GM12874 (cell line): ENCODE measurements around the gene FAM111B.

Experiments
- TF ChIP-seq, protein P1 (sequence below): IDR thresholded peaks from 2 replicates; pipeline ENCODE4 v1.5.1; 2011; ENCODE audit warnings: low read depth, mild to moderate bottlenecking, control low read depth, low read length, moderate library complexity; ENCODE audit not compliant: insufficient read depth

FAM111B gene

DNA sequence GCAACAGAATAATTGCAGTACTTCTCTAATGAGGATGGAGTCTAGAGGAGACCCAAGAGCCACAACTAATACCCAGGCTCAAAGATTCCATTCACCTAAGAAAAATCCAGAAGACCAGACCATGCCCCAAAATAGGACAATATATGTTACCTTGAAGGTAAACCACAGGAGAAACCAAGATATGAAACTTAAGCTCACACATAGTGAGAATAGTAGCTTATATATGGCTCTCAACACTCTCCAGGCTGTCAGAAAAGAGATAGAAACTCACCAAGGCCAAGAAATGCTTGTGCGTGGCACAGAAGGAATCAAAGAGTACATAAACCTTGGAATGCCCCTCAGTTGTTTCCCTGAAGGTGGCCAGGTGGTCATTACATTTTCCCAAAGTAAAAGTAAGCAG lies 44.7 kb downstream of the FAM111B start:
- TF ChIP-seq, protein P1, sequence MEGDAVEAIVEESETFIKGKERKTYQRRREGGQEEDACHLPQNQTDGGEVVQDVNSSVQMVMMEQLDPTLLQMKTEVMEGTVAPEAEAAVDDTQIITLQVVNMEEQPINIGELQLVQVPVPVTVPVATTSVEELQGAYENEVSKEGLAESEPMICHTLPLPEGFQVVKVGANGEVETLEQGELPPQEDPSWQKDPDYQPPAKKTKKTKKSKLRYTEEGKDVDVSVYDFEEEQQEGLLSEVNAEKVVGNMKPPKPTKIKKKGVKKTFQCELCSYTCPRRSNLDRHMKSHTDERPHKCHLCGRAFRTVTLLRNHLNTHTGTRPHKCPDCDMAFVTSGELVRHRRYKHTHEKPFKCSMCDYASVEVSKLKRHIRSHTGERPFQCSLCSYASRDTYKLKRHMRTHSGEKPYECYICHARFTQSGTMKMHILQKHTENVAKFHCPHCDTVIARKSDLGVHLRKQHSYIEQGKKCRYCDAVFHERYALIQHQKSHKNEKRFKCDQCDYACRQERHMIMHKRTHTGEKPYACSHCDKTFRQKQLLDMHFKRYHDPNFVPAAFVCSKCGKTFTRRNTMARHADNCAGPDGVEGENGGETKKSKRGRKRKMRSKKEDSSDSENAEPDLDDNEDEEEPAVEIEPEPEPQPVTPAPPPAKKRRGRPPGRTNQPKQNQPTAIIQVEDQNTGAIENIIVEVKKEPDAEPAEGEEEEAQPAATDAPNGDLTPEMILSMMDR: no peak

DNA sequence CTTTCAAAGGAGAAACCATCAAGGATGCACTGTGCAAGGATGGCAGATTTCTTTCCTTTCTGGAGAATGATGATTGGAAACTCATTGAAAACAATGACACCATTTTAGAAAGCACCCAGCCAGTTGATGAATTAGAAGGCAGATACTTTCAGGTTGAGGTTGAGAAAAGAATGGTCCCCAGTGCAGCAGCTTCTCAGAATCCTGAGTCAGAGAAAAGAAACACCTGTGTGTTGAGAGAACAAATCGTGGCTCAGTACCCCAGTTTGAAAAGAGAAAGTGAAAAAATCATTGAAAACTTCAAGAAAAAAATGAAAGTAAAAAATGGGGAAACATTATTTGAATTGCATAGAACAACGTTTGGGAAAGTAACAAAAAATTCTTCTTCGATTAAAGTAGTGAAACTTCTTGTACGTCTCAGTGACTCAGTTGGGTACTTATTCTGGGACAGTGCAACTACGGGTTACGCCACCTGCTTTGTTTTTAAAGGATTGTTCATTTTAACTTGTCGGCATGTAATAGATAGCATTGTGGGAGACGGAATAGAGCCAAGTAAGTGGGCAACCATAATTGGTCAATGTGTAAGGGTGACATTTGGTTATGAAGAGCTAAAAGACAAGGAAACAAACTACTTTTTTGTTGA lies 45.4 kb downstream of the FAM111B start:
- TF ChIP-seq, protein P1: no peak

DNA sequence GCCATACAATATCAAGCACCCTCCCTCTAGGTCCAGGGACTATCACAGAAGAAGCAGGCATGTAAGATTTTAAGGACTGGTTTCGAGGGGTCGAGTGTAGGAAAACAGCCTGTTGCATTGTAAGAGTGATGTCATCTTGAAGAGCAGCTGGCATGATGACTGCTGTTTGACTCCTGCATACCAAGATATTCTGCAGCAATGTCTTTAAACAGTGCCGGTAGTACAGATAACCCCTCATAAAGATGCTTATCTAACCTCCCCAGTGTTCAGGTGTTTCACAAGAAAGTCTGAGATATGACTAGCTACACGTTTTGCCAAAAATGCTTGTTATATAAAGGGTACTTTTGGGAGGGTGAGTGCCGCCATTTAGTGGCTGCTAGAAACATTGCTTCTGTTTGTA lies 47.6 kb downstream of the FAM111B start:
- TF ChIP-seq, protein P1: no peak

DNA sequence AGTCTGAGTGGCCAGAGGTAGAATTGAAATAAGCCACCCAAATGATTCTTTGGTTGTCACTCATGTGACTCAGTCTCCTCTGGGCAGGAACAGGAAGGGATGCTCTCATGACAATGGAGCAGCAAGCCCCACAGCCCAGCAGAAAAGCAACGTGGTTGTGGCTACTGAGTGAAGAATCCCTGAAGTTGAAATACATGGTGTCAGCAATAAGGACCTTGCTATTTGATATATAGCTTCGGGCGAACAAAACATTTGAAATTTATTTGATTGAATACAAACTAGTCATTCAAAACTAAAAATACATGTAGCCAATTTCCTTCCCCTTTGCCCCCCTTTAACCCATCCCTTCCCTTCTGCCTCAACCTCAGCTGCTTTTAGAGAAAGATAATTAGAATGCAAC lies 50.4 kb downstream of the FAM111B start:
- TF ChIP-seq, protein P1: no peak

DNA sequence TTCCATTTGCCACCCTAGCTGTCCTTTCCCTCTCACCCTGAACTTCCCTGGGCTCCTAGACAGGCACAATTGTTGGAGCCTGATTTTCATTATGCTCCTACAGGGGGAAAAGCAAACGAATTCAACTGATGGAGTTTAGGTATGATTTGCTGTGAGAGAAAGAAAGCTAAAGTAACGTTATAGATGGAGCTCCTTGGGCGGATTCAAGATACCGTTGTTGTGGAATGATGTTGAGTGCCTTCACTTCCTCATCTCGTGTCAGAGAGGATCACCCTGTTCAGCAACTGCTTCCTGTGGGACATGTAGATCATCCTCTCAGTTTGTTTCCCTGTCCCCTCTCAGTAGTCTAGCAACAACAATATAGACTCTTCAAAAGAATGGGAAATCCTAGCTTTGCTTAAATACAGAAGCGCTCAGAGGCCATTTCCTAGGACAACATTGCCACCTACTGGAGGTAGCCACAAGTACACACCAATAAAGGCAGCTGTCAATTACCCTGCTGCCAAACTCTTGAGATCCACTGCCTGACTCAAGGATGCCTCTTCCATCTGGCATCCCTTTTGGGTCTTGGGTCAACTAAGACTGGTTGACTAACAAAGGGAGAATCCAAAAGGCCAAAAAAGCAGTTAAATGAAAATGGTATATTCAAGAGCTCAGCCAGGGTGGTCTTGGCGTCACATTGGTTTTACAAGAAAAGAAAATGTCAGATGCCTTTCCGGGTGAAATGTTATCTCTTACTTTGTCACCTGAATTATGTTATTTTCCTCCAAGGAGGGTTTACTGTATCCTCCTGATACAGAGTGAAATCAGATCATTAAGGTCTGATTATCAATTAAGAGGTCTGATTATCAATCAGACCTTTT lies 51.4 kb downstream of the FAM111B start:
- TF ChIP-seq, protein P1: peak; percentile 73

DNA sequence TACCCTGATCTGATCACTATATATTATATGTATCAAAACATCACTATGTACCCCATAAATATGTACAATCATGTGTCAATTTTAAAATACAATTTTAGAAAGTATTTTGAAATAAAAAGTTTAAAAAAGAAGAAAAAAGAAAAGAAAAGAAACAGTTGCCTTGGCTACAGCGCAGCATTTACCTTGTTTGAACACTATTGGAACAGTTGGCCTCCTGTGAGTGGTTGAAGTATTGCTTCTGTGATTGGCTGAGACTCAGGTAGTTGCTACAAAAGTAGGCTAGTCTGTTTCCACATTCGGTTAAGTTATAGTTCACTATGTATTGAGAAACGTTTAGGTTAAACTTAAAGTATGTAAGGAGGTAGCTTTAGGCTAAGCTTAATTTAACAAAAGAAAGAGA lies 57.0 kb downstream of the FAM111B start:
- TF ChIP-seq, protein P1: no peak

DNA sequence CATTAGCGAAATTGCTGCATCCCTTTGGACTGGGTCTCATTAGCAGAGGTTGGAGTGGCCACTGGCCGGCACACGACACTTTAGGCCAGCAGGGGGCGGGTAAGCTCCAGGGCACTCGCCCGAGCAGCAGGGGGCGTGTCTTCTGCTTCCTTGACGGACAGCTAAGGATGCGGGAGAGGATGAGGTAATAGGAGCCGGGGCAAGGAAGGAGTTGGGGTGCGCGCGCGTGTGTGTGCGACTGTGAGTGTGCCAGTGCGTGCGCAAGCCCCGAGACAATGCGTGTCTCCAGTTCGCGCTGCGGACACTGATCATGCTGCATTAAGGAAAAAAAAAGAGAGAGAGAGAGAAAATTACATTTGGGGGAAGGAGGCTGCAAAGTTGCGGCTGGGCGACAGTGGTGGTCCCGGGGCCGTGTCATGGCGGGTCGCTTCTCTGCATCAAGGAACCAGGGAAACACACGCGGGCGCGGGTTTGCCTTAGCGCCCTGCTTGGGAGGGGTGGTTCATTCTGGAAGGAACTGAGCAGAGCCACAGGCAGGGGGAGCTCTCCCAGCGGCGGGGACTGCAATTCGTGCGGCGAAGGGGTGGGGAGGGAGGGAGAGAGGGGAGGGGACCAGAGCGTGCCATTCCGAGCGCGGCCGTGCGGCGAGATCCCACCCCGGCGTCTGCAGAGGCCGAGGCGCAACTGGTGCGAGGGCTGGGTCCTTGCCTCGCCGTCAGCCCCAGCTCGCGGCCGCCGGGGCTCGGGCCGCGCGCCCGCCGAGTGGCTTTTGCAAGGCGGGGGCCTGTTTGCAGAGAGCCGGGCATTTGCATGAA lies 64.7 kb downstream of the FAM111B start, which contains the start of gene DTX4:
Gene DTX4 (plus strand): TSS at position 625 of the 815 bp plus-strand sequence. CDS start 464 bp downstream, outside the sequence.
- TF ChIP-seq, protein P1: peak; percentile 93
